AG09309 (cell line): Measurements from ENCODE around the gene NBPF6.
"Not testable (repeated sequence)": the region's sequence is repeated elsewhere in the genome, so short reads cannot be mapped to it uniquely, and the experiment has no call there.

Experiments
- DNase-seq: peaks from one replicate; pipeline ENCODE4 v3.0.0-alpha.2; 2010; ENCODE audit warnings: low read depth
- H3K4me3 ChIP-seq: 2 replicates; pipeline ENCODE4 v1.5.1; 2011; ENCODE audit warnings: mild to moderate bottlenecking, low read depth, low read length, moderate library complexity; ENCODE audit not compliant: control insufficient read depth

Gene NBPF6, protein sequence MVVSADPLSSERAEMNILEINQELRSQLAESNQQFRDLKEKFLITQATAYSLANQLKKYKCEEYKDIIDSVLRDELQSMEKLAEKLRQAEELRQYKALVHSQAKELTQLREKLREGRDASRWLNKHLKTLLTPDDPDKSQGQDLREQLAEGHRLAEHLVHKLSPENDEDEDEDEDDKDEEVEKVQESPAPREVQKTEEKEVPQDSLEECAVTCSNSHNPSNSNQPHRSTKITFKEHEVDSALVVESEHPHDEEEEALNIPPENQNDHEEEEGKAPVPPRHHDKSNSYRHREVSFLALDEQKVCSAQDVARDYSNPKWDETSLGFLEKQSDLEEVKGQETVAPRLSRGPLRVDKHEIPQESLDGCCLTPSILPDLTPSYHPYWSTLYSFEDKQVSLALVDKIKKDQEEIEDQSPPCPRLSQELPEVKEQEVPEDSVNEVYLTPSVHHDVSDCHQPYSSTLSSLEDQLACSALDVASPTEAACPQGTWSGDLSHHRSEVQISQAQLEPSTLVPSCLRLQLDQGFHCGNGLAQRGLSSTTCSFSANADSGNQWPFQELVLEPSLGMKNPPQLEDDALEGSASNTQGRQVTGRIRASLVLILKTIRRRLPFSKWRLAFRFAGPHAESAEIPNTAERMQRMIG

DNA sequence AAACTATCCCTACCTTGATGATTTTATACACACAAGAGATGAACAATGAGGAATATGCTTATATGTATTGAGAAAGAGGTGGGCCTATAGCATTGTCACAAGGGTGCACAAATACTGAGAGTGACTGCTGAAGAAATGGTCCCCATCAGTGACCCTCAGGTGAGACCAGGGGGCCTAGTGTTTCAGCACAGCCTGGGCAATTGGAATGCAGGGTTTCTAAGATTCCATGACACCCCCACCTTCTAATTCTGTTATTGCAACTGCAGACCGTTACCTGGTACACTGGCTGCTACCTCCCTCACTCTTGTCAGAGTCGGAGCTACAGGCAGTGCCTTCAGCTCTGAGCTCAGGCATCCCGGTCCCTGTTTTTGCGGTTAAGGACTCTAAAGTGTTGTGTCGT is at the start of gene NBPF6:
TSS of gene NBPF6 (plus strand) at position 301 of the 400 bp plus-strand sequence. CDS start 259 bp downstream, outside the sequence.
- DNase-seq = not testable (repeated sequence)

DNA sequence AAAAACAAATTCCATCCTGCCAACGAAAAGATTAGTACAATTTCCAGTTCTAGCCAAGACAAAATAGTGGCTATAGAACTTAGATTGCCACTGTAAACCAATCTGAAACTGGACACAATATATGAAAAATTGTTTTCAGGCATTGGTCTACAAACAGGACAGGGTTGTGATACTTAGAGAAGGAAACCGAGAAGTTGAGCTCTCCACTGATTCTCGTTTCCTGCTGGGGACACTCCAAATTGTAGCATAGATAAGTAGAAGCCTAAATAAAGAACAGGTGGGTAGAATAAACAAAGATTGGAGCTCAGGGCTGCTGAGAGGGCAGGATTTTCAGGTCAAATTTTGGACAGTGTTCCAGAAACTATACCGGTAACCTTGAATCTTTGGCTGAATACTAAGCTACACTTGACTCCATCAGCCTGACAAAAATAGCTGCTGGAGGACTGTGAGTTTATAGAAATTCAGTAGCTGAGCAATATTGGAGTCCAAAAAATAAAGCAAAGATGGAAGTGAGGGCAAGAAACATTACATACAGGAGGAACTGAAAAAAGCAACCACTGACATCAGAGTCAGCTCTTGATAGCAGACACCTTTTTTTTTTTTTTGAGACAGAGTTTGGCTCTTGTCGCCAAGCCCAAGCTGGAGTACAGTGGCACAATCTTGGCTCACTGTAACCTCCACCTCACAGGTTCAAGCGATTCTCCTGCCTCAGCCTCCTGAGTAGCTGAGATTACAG is 38.9 kb upstream of the NBPF6 start:
- H3K4me3 ChIP-seq, DNase-seq: not testable (repeated sequence)

More for the DNA sequence above, at the start of gene NBPF6:
- H3K4me3 ChIP-seq = not testable (repeated sequence)

DNA sequence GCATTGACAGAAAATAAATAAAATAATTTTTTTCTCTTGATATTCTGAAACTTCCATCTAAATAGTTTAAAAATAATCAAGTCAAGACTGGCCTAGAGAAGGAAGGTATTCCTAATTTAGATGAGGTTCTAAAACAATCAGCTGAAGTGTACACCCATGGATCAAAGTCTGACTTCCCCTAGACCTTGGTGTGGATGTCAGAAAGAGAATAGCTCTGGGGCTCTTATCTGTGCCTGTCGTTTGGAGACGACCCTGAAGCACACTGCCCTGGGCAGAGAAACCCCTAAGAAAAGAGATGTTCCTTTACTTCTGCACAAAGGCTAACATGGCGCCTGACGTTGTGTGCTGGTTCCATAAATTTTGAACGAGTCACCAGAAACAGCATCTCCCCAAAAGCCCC is 30.0 kb upstream of the NBPF6 start:
- DNase-seq, H3K4me3 ChIP-seq: not testable (repeated sequence)

DNA sequence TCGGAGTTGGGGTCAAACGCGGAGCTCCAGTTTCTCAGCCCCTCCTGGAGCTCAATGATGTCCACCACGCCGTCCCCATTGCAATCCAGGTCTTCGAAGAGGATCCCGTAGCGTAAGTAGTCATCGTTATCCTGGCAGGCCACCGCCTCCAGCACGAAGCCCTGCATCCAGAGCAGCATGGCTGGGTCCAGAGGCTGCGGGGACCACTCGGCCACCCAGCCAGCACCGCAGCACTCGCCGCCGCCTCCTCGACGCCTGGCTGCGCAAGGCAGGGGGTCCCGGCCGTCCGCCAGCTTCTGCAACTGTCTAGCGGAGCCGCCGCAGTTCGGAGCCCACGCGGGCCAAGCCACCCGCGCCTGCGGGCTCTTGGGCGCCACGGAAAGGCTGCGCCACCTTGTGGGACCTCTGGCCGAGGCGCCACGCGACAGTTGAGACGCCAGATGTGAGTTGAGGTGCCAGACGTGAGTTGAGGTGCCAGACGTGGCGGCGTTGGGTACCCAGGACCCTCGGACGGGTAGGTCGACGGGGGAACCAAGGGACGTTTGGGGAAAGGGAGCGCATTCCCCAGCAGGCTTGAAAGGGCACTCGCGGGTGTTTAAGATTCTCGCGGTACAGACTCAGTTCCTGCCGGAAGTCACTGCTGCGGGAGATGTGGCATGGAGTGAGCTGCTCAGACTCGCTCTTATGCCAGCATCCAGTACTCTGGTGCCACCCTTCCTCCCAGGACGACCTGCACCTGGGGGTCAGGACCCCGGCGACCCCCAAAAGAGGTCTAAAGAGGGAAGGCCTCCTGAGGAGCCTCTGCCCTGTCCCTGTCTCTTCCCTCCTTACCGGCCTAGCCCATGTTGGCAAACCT is 28.9 kb upstream of the NBPF6 start:
- H3K4me3 ChIP-seq, DNase-seq: not testable (repeated sequence)

DNA sequence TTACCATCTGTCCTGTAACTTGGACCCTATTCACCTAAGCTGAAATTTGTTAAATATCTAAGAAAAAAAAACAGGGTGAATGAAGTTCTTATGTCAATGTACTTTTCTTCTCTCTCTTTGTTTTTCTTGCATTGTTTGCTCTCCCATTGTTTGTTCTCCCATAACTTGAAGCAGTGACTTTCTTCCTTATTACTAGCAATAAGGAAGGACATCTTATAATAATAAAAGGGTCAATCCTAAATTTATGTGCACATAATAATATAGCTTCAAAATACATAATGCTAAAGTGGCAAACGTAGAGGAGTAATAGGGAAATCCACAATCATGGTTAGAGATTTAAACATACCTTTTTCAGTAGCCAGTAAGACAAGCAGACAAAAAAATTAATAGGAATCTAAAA is 23.3 kb upstream of the NBPF6 start:
- DNase-seq, H3K4me3 ChIP-seq: not testable (repeated sequence)

DNA sequence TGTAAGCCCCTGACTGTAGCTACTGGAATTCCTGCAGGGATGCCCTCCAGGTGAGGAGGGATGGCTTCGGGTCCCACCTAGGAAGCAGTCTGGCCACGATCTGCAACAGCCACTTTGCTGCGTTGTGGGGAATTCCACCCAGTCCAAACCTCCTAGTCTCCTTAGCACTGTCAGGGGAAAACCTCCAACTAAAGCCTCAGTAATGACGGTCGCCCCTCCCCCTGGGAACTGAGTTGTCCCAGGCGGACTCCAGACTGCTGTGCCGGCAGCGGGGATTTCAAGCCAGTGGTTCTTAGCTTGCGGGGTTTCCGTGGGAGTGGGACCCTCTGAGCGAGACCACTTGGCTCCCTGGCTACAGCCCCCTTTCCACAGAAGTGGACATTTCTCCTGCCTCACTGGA is 18.1 kb upstream of the NBPF6 start:
- DNase-seq, H3K4me3 ChIP-seq: not testable (repeated sequence)

DNA sequence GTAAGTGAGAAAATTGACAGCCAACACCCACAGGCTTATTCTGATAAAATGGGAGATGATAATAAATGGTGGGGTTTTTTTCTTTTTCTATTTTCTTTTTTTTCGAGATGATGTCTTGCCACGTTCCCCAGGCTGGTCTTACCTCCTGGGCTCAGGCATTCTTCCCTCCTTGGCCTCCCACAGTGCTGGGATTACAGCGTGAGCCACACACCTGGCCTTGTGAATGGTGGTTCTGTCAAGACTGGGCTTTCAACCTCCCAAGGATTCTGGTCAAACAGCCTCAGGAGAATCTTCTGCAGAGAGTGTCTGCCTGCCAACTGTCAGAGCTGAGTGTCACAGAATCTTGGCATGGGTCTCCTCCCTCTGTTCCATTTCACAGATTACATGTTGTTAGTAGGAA is 16.7 kb upstream of the NBPF6 start:
- DNase-seq, H3K4me3 ChIP-seq: not testable (repeated sequence)

DNA sequence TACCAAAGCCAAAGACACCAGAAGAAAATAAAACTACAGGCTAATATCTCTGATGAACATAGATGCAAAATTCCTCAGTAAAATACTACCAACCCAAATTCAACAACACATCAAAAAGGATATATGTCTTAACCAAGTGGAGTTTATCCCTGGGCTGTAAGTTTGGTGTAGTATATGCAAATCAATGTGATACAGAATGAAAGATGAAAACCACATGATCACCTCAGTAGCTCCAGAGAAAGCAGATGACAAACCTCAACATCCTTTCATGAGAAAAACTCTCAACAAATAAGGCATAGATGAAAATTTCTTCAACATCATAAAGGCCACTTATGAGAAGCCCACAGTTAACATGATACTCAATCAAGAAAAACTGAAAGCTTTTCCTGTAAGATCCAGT is 11.6 kb upstream of the NBPF6 start:
- not testable (repeated sequence) for H3K4me3 ChIP-seq, DNase-seq

DNA sequence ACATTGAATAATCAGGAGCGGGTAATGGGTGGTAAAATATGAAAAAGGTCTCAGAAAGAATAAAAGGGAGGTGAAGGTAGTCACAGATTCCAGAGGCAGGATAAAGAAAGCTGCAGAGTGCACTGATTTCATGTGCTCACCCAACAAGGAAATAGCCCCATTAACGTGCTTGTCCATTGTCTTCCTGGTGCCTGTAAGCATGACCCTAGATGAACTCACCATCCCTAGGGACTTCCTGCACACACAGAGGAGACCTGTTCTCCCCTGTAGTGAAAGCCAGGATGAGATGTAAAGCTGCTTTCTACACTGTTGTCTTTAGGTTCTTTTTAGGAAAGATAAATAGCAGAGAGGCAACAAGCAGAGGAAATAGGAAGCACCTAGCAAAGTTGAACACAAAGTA is 4.4 kb downstream of the NBPF6 start:
- DNase-seq, H3K4me3 ChIP-seq: not testable (repeated sequence)

DNA sequence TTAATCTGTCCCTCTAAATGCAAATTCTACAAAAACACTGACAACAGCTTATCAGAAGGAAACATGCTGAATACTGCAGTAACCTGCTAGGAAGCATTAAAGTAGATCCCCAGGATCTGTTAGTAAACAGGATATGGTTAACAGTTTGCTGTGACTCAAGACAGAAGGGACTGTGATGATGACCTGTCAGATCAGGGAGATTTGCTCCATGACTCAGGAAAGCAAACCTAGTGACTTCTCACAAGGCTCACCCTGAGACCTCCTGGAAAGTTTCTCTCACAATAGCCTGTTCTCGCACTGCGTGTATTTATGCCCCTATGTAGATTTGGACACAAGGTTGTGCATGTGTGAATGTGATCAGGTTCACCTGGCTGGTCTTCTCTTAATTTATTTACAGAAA is 8.5 kb downstream of the NBPF6 start:
- not testable (repeated sequence) for DNase-seq, H3K4me3 ChIP-seq

DNA sequence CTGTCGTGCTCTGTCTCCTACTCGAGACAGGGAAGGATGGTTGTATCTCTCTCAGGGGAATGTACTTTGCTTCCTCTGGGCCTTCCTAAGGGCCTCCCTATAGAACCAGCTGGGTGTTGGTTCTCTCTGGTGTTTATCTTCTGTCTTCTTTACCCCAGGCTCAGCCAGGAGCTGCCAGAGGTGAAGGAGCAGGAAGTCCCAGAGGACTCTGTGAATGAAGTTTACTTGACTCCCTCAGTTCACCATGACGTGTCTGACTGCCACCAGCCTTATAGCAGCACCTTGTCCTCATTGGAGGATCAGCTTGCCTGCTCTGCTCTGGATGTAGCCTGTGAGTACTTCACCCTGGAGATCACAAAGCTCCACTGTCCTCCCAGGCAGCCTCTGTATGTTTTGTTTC is 11.6 kb downstream of the NBPF6 start:
- DNase-seq = not testable (repeated sequence)

DNA sequence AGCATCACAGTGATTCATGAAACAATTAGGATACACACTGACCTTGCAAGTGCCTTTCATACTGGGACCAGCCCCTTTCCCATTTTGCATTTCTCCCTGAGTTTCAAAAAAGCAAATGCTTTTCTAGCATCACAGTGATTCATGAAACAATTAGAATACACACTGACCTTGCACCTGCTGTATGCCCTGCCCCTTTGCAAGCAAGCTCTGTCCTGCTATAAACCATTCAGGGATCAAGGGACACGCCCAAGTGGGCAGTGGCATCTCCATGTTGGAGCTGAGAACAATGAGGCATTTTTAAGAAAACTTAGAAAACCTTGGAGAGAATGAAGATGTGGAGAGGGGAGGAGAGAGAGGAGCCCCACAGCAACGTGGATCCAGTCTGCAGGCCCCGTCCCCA is 13.8 kb downstream of the NBPF6 start:
- not testable (repeated sequence) for DNase-seq, H3K4me3 ChIP-seq

More for the DNA sequence above, 11.6 kb downstream of the NBPF6 start:
- H3K4me3 ChIP-seq = not testable (repeated sequence)

DNA sequence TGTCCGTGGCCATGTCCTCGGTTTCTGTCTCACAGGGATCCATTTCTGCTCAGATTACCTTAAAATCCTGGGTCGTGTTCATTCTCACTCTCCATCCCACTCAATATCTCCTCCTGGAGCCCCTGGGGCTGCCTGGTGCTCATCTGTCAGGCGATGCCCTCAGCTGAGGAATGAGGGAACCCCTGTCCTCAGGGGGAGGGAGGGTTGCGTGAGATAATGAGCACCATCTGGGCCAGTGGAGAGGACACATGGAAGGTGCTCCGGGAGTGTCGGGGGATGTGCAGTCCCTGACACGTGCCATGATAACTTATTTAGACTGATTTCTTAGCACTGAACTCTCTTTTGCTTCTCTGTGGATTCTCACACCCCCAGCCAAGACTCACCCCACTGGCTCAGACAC is 16.0 kb downstream of the NBPF6 start:
- DNase-seq = not testable (repeated sequence)

DNA sequence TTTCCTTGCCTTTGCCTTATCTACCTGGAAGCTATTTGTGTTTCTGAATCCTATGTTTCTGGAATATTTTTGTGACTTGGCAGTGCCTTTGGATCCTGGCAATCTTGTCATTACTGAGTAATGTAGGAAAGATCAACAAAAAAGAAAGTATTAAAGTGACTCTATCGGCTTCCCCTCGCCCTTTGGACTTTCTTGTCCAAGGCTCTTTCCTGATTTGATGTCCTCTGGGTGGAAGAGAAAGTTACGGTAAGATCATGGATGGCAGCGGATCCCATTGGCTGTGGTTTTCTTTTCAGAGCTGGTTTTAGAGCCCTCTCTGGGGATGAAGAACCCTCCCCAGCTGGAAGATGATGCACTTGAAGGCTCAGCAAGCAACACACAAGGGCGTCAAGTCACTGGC is 17.0 kb downstream of the NBPF6 start:
- not testable (repeated sequence) for DNase-seq, H3K4me3 ChIP-seq

More for the DNA sequence above, 16.0 kb downstream of the NBPF6 start:
- not testable (repeated sequence) for H3K4me3 ChIP-seq

DNA sequence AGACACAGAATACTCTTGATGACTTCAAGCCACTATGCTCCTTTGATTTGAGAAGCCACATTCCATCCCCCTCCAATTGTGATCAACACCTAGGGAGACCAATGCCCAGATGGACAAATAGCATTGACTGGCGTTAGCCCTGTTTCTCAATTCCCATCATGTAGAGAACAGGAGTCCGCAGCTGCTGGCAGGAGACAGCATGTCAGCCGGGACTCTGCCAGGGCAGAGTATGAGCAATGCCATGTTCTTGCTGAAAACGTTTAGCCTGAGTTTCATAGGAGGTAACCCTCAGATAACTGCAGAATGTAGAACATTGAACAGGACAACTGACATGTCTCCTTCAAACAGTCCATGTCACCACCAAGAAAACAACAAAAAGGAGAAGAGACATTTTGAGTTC is 20.6 kb downstream of the NBPF6 start:
- not testable (repeated sequence) for H3K4me3 ChIP-seq

DNA sequence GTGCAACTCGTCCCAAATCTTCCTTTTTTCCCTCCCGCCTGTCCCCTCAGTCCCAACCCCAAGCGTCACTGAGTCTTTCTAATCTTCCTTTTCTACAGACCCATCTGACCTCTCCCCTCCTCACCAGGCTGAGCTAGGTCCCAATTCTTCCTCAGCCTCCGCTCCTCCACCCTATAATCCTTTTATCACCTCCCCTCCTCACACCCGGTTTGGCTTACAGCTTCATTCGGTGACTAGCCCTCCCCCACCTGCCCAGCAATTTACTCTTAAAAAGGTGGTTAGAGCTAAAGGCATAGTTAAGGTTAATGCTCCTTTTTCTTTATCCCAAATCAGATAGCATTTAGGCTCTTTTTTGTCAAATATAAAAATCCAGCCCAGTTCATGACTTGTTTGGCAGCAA is 24.4 kb downstream of the NBPF6 start:
- H3K4me3 ChIP-seq, DNase-seq: not testable (repeated sequence)

More for the DNA sequence above, 20.6 kb downstream of the NBPF6 start:
- DNase-seq = not testable (repeated sequence)
